GM12878 (cell line): ENCODE data around the gene C9orf50. TPM values are rescaled to one million over a fixed set of nuclear protein-coding genes. Genes with fewer than 3 reads are reported as not detected.

Experiments
- ATAC-seq: fragments of 200-7000 bp; cut with Tn5 transposase; 3 replicates; pipeline ENCODE4 v1.9.1; 2020; ENCODE audit warnings: mild to moderate bottlenecking, moderate library complexity
- BruUV-seq: library from RNA; stranded (reverse); fragments of 400-500 nt; replicated peaks from 2 replicates; lab custom pipeline; 2021; lab: Mats Ljungman, UMichigan
- CTCF ChIA-PET: fragments of 300-600 bp; sonication (Branson Sonifier 250); formaldehyde crosslinking; extraction: SDS; loops from one replicate; lab custom pipeline; 2021; ENCODE audit warnings: inconsistent platforms; lab: Yijun Ruan, JAX
- POLR2A ChIA-PET: fragments of 350-600 bp; formaldehyde crosslinking; extraction: SDS; loops from one replicate; lab custom pipeline; 2021; ENCODE audit warnings: inconsistent platforms; lab: Charles Lee
- RAD21 ChIA-PET: fragments of 300-600 bp; sonication (Branson Sonifier 250); formaldehyde crosslinking; loops from one replicate; lab custom pipeline; 2023; ENCODE audit warnings: antibody characterized with exemption; ENCODE audit not compliant: unreplicated experiment; lab: Charles Lee
- SMC1A ChIA-PET: fragments of 300-600 bp; sonication (Branson Sonifier 250); formaldehyde crosslinking; loops from one replicate; lab custom pipeline; 2023; ENCODE audit not compliant: unreplicated experiment, uncharacterized antibody; lab: Charles Lee
- DNase-seq: peaks from one replicate; pipeline ENCODE4 v3.0.0-alpha.2; 2011; ENCODE audit warnings: low read depth, low spot score
- FAIRE-seq: peaks from 3 replicates; lab custom pipeline; 2011; peaks lifted over from hg19 to GRCh38; lab: Jason Lieb, UNC
- H2AFZ ChIP-seq: 2 replicates; pipeline ENCODE4 v1.6.0; 2011; ENCODE audit warnings: low read depth, low read length, control low read depth; ENCODE audit not compliant: control insufficient read depth
- H3K27ac ChIP-seq: 2 replicates; pipeline ENCODE4 v1.5.1; 2011; ENCODE audit warnings: control low read depth; ENCODE audit not compliant: control insufficient read depth, insufficient read depth
- H3K27me3 ChIP-seq, 2 experiments: replicated peaks in 1 of 2; 2 replicates each; pipeline versions ENCODE4 v1.6.0 to v1.6.1; 2011; ENCODE audit warnings: low read length in 1 of 2; ENCODE audit not compliant: control insufficient read depth in 2 of 2, insufficient read depth in 2 of 2
- H3K36me3 ChIP-seq, 2 experiments: 2 replicates each; pipeline ENCODE4 v1.5.1; 2011; ENCODE audit warnings: low read length in 1 of 2; ENCODE audit not compliant: control insufficient read depth in 2 of 2, insufficient read depth in 2 of 2
- H3K4me1 ChIP-seq: 2 replicates; pipeline ENCODE4 v1.6.1; 2011; ENCODE audit warnings: mild to moderate bottlenecking, low read length, moderate library complexity, mixed read lengths; ENCODE audit not compliant: control insufficient read depth, insufficient read depth
- H3K4me2 ChIP-seq: 2 replicates; pipeline ENCODE4 v1.6.0; 2011; ENCODE audit warnings: control low read depth; ENCODE audit not compliant: control insufficient read depth, insufficient read depth
- H3K4me3 ChIP-seq: fragments of 200-600 bp; sonication (generic); 2 replicates; pipeline ENCODE4 v1.5.1; 2016
- H3K79me2 ChIP-seq: 2 replicates; pipeline ENCODE4 v1.6.0; 2011; ENCODE audit warnings: low read length; ENCODE audit not compliant: control insufficient read depth, insufficient read depth
- H3K9ac ChIP-seq: 2 replicates; pipeline ENCODE4 v1.8.0; 2011; ENCODE audit warnings: low read length, control low read depth, mixed read lengths; ENCODE audit not compliant: control insufficient read depth, insufficient read depth
- H3K9me3 ChIP-seq: replicated peaks from 3 replicates; pipeline ENCODE4 v1.5.1; 2011; ENCODE audit warnings: mild to moderate bottlenecking, low read length; ENCODE audit not compliant: control insufficient read depth, insufficient read depth
- H4K20me1 ChIP-seq: 2 replicates; pipeline ENCODE4 v1.6.0; 2011; ENCODE audit not compliant: control insufficient read depth, insufficient read depth
- ATF2 ChIP-seq: IDR thresholded peaks from 2 replicates; pipeline ENCODE4 v1.6.1; 2012; ENCODE audit warnings: low read length, inconsistent platforms
- BCL11A ChIP-seq: IDR thresholded peaks from 2 replicates; pipeline ENCODE4 v1.6.1; 2011; ENCODE audit warnings: low read depth, low read length
- FOS ChIP-seq: IDR thresholded peaks from 3 replicates; pipeline ENCODE4 v1.6.1; 2011; ENCODE audit warnings: borderline replicate concordance; ENCODE audit not compliant: insufficient read length; ENCODE audit errors: extremely low read depth
- GABPA ChIP-seq: IDR thresholded peaks from 2 replicates; pipeline ENCODE4 v1.6.1; 2014; ENCODE audit warnings: antibody characterized with exemption, low read depth, mild to moderate bottlenecking, inconsistent platforms
- JUNB ChIP-seq: IDR thresholded peaks from 2 replicates; pipeline ENCODE4 v1.6.1; 2016; ENCODE audit warnings: antibody characterized with exemption, mild to moderate bottlenecking
- NR2F1 ChIP-seq: fragments of 450-650 bp; conservative IDR thresholded peaks from 2 replicates; pipeline ENCODE4 v1.6.1; 2017; ENCODE audit warnings: mild to moderate bottlenecking
- PRDM15 ChIP-seq: fragments of 450-650 bp; formaldehyde crosslinking; IDR thresholded peaks from 2 replicates; pipeline ENCODE4 v1.4.0; 2020; ENCODE audit warnings: mild to moderate bottlenecking, moderate library complexity
- RCOR1 ChIP-seq: conservative IDR thresholded peaks from 2 replicates; pipeline ENCODE4 v1.6.1; 2012; ENCODE audit warnings: low read depth, low read length, improper control_type of control experiment
- SRF ChIP-seq, 2 experiments: IDR thresholded peaks; 2 replicates each; pipeline ENCODE4 v1.6.1; 2011; ENCODE audit warnings: low read depth in 2 of 2, low read length in 2 of 2, mild to moderate bottlenecking in 1 of 2, moderate library complexity in 1 of 2
- STAT3 ChIP-seq: IDR thresholded peaks from 2 replicates; pipeline ENCODE4 v1.6.1; 2011; ENCODE audit warnings: low read depth, low read length, improper control_type of control experiment
- TARDBP ChIP-seq: IDR thresholded peaks from 2 replicates; pipeline ENCODE4 v1.6.1; 2016; ENCODE audit warnings: borderline replicate concordance
- TCF3 ChIP-seq: IDR thresholded peaks from 2 replicates; pipeline ENCODE4 v1.6.1; 2012; ENCODE audit warnings: low read depth, mild to moderate bottlenecking, low read length, borderline replicate concordance; ENCODE audit not compliant: insufficient read depth
- WGBS: methylation state at CpG from one replicate; pipeline ENCODE4 v1.1.6; 2016; ENCODE audit warnings: low lambda C conversion rate; ENCODE audit not compliant: insufficient replicate concordance, insufficient coverage; ENCODE audit errors: missing lambda C conversion rate; 5-methylcytosine and 5-hydroxymethylcytosine counted together
- in situ Hi-C: fragments of 300-500 bp; cut with MboI; formaldehyde crosslinking; loops from 9 replicates; pipeline ENCODE4 v1.14.3; 2018; ENCODE audit warnings: mixed read lengths
- intact Hi-C: fragments of 100-400 bp; cut with micrococcal nuclease; formaldehyde crosslinking; loops from one replicate; pipeline ENCODE4 v1.14.2; 2022; ENCODE audit not compliant: unreplicated experiment
- polyA plus RNA-seq, 11 experiments: library from polyadenylated mRNA; depleted of rRNA in 4 of 11; unstranded in 6 of 11; stranded (reverse) in 5 of 11; fragments of >200 nt; fragmentation: Nextera tagmentation in 4 of 11; fragmentation: Illumina TruSeq in 1 of 11; extraction: Ambion mirVana in 4 of 11; extraction: Trizol in 1 of 11; gene quantifications; 1 replicate in 1 of 11; 2 replicates in 10 of 11; pipeline versions ENCODE4 v1.2.1 to v1.2.3, GENCODE V29; 2011 to 2016; ENCODE audit warnings: inconsistent platforms in 2 of 11, missing spikeins in 2 of 11, low read depth in 1 of 11
- total RNA-seq, 4 experiments: library from RNA; depleted of rRNA in 3 of 4; stranded (reverse); fragments of >200 nt in 3 of 4; fragmentation: Illumina TruSeq in 1 of 4; extraction: Trizol in 1 of 4; gene quantifications; 2 replicates each; pipeline versions ENCODE4 v1.2.1 to v1.2.3, GENCODE V29; 2013 to 2021

C9orf50 gene
- total and polyA plus RNA-seq, 10 of the 15 experiments (the other 5 are each of a cell fraction or from before 2014, with no cell fraction given): not detected

GRCh38 chr9:129639034-129639630, 18.2 kb upstream of the C9orf50 start:
- H3K27me3 ChIP-seq: no peaks in the 10 kb centered on the region
- H3K4me2 ChIP-seq: no peak overlapping the region
- no peak overlapping the region for H3K4me3 ChIP-seq
- H3K4me1 ChIP-seq: peaks cover 6% of the 10 kb centered on the region; the same call in 1 of the 2 replicates
- SMC1A ChIA-PET: no interaction called here
- intact Hi-C loops (no loop called here), in situ Hi-C loops (no loop called here)
- POLR2A ChIA-PET: interaction anchor here (1.1 to 1.4 kb wide), 2 partner anchors 8 to 10 kb away, joined by 3 to 4 read pairs; no protein-coding TSS in a partner anchor
- H3K27ac ChIP-seq: no peak overlapping the region
- DNase-seq (no peak), FAIRE-seq (no peak), ATAC-seq (no peak)
- peaks cover 15 to 32% of the 10 kb centered on the region in 2 experiments; a peak in 3 of 4 replicates for H3K36me3 ChIP-seq
- H3K9me3 ChIP-seq: no peaks in the 10 kb centered on the region
- no peaks in the 10 kb centered on the region for H4K20me1 ChIP-seq
- TF ChIP-seq SRF (IDR thresholded peaks at IDR 0.05; ENCODE audit: low read depth in 2 of 2, low read length in 2 of 2) (no peak), NR2F1 (no peak), JUNB (no peak), RCOR1 (no peak), ATF2 (no peak), FOS (no peak), PRDM15 (CRISPR knock-in tag) (no peak), GABPA (no peak), TCF3 (no peak), TARDBP (no peak), STAT3 (no peak), BCL11A (no peak)
- RAD21 ChIA-PET: interaction anchor here (2.1 kb wide), 1 partner anchor 14 kb away, joined by 7 read pairs; the partner anchor contains the start of gene NTMT1
- CTCF ChIA-PET: interaction anchor here (0.9 to 2.1 kb wide), 3 partner anchors 13 to 15 kb away, joined by 3 to 7 read pairs (median 4); partner anchors contain the start of gene NTMT1
- H3K79me2 ChIP-seq: peaks cover 15% of the 10 kb centered on the region
- WGBS: 89% methylated on average over 13 of the region's 17 CpGs
- H2AFZ ChIP-seq: no peak overlapping the region
- no TSS peak for BruUV-seq
- H3K9ac ChIP-seq: no peak overlapping the region
